HG03045 (cell line): ENCODE measurements around the gene GAL3ST2.
"Not testable (repeated sequence)": the region's sequence is repeated elsewhere in the genome, so short reads cannot be mapped to it uniquely, and the experiment has no call there.

Experiments used
- ATAC-seq: cut with Tn5 transposase; IDR thresholded peaks from one replicate; pipeline ENCODE4 v1.9.1; 2021; ENCODE audit warnings: mild to moderate bottlenecking, moderate library complexity; ENCODE audit not compliant: unreplicated experiment

The GAL3ST2 gene

DNA sequence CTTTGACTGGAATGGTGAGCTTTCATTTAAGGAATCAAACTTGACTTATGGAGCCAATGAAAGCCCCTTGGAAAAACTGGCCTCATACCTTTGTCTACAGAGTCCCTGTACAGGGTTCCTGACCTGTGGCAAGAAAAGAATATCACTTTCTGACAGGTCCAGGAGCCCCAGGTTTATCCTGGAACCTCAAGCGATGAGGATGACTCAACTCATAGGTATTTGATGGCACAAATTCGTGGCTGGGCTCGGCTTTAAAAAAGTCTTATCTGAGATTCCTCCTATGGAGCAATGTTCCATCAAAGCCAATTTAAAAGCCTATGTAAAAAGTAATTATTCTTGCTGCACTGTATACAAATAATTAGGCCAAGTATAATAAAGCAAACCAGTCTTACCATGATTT lies 14.8 kb downstream of the GAL3ST2 start:
- ATAC-seq: not testable (repeated sequence)

DNA sequence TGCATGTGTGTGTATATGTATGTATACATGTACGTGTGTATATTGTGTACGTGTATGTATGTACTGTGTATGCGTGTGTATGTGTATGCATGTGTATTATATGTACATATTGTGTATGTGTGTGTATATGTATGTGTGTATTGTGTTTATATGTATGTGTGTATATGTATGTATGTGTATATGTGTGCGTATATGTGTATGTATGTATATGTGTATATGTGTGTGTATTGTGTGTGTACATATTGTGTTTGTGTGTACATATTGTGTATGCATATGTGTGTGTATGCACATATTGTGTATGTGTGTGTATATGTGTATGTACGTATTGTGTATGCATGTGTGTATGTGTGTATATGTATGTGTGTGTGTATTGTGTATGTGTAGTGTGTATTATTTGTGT lies 16.8 kb downstream of the GAL3ST2 start:
- ATAC-seq: no peak

DNA sequence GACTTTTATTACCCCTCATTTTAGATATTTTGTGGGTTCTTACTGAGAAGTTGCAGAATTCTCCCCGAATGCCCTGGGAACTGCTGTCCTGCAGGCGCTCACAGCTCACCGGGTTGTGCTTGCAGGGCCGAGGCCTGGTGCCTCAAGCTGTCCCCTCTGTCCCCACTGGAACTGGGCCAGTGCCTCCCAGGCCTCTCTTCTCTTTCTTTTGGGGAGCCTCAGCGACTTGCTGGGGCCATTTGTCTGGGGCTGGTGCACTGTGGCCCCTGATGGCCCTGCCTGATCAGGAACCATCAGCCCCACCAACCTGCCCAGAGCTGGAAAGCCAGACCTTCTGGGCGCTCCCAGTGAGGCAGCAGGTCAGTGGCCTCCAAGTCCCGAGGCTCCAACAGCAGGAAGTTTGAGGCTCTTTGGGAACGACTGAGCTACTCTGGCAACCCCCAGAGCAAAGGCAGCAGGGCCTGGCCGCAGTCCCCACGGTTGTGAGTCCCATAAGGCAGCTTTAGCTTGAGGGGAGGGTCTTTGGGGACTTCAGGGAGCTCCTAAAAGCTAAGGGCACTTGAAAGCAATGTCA lies 17.7 kb downstream of the GAL3ST2 start:
- no peak for ATAC-seq

DNA sequence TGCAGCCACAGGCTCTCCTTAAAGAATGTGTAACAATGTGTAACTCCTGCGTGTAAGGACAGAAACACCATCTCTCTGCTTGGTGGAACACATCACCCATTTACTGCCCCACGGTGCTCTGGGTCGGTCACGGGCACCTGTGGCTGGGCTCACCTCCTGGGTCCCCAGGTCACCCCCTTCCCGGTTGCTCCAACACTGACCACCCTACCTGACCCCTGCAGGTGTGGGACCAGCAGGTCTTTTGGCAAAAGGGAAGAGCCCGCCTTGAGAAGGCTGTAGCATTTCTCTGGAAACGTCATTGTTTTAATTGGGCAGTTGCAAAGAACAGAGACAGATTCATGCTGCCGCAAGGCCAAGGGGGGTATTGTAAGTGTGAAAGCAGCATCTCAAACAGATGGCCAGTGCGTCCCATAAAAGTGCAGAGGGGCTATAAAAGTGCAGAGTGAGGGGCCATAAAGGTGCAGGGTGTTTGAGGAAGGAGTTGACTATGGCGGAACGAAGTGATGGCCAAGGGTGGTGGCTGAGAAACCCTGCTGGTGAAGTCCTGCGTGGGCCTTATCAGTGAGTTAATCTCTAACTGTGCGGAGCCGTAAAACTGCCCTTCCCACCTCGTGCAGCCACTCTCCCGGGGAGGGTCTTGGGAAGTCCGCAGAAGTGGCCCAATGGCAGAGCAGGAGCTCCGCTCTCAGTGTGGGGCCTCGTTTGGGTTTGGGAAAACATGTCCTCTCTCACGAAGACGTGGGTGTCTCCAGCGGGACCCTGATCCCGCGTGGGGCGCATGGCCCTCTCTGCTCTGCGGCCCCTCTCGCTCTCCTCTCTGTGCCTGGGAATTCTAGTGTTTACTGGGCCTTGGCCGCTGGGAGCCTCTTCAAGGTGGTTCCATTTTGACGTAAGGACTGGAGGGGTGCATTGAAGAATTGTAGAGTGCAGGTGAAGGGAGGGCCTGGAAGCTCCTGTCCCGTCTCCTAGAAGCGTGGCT lies 18.7 kb downstream of the GAL3ST2 start:
- no peak for ATAC-seq

DNA sequence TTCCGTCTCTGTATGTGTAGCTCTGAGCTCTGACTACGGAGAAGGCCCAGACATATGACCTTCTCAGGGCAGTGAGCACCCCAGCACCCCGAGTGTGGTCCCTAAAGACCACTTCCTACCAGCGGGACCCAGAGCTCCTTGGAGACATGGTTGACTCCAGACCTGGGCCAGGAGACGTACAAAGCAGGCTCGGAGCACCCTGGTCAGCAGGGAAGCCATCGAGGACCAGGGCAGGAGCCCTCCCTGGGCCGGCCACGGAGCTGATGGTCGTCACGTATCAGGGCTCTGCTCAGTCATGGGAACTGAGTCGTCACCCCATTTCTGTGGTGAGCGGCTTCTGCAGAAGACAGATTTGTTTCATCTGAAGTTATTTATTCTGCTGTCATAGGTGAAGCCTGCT lies 19.6 kb downstream of the GAL3ST2 start:
- ATAC-seq: no peak

DNA sequence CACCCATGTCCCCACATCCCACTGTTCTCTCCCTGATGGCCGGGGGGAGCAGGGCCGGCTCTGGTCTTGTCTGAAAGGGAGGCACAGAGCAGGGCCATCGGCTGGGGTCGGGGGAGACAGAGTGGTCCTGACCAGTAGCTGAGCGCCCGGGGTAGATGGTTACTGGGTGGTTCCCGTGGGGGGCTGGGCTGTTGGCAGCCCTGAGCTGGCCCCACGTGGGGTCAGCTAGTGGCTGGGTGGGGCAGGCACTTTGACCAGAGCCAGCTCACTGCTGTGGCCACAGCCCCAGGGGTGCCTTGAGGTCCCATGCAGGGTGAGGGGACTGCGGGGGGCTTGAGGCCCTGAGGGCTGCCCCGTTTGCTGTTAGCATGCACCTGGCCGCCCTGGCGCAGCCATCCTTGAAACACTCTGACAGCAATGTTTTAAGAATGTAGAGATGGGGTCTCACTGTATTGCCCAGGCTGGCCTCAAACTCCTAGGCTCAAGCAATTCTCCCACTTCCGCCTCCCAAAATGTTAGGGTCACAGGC lies 20.1 kb downstream of the GAL3ST2 start:
- ATAC-seq: no peak

DNA sequence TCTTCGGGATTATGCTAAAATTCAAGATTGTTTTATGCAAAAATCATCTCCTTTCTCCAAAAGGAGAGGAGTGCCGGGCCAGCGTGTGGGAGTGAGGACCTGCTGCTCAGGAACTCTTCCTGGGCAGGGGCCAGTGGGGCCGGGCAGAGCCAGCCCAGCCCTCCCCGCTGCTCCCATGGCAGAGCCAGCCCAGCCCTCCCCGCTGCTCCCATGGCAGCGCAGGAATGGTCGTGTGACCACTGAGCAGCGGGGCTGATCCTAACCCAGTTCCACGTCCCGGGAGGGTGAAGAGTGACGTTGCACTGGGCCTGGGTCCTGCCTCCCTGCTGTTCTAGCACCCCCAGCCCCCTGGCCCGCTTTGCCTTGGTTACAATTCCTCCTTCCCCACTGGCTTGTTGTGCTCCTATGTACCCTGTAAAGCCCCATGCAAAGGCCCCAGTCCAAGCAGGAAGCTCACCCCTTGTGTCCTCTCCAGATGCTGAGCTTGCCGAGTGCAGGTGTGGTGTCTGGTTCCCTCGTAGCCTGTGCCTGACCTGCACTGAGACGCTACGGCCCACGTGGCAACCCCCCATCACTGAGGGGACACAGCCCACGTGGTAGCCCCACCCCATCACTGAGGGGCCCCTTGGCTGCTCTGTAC lies 20.9 kb downstream of the GAL3ST2 start:
- ATAC-seq: no peak

DNA sequence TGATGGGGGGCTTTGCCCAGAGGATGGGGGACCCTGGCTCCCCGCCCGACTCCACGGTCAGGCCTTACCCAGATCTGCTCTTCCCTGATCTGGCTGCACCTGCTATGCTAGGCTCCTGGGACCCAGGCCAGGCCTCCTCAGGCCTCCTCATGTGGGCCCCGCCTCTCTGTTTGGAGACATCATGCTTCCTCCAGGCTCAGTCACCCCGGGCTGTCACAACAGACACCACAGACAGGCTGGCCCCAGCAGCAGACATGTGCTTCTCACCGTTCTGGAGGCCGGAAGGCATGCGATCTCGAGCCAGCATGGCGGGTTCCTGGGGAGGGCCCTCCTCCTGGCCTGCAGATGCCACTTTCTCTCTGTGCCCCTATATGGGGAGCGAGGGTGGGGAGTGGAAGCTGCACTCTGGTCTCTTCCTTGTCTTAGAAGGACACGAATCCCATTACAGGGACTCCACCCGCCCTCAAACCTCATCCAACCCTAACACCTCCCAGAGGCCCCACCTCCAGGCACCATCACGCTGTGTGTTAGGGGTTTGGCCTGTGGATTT lies 21.5 kb downstream of the GAL3ST2 start:
- no peak for ATAC-seq

DNA sequence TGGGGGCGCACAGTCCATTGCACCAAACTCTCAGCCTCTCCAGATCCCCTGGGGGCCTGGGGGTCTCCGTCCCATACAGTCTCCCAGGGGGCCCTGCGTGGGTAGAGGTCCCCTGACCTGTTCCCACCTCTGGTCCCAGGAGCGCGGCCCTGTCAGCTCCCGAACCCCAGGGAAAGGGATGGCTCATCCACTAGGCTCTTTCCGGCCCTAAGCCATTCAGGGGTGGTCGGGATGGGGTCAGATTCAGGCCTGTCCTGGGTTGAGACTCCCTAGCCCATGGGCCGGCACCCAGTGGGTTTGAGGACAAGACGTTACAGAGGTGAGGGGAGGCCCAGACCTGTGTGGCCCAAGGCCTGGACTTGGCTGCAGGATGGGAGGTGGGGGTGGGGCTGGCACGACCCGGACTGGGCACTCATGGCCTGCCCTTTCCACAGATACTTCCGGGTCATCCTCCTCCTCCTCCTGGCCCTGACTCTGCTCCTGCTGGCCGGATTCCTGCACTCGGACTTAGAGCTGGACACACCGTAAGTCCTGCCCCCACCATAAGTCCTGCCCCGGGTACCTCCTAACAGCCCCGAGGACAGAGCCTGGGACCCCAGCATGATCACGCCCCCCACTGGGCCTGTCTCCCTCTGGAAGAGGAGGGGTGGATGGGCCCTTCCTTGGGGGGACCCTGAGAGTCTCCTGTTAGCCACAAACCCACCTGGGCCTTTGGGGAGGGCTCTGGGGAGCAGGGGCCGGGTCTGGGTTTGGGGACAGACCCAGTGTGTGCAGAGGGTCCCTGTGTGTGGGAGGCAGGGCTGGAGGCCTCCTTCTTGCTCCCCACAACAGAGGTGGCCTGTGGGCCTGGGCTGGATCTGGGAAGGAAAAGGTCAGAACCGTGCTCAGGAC lies 22.3 kb downstream of the GAL3ST2 start:
- no peak for ATAC-seq

DNA sequence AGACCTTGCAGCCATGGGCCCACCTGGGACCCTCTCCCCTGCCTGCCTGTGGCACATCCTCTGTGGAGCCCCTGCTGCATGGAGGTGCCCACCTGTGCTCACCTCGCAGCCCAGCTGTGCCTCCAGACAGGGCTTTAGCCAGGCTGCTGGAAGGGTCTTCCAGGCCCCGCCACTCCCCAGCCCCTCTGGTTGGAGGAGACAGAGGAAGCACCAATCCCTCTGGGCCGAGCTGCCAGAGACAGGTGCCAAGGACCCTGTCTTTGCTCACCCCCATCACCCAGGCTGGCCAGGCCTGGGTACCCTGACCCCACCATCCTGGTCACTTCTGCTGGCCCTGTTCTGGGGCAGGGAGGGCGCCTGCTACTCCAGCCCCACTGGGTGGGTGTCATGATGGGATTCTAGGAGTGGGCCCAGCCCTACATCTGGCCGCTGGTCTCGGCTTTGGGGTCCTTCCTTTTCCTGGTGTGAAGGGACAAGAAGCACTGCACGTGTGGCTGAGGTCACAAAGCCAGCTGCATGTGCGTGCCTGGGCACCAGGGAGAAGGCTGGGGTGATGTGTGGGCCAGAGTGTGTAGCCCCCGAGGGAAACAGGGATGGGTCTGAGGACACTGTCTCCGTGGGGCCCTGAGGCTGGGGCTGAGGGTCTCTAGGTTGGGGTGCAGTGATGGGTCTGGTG lies 23.0 kb downstream of the GAL3ST2 start:
- no peak for ATAC-seq

DNA sequence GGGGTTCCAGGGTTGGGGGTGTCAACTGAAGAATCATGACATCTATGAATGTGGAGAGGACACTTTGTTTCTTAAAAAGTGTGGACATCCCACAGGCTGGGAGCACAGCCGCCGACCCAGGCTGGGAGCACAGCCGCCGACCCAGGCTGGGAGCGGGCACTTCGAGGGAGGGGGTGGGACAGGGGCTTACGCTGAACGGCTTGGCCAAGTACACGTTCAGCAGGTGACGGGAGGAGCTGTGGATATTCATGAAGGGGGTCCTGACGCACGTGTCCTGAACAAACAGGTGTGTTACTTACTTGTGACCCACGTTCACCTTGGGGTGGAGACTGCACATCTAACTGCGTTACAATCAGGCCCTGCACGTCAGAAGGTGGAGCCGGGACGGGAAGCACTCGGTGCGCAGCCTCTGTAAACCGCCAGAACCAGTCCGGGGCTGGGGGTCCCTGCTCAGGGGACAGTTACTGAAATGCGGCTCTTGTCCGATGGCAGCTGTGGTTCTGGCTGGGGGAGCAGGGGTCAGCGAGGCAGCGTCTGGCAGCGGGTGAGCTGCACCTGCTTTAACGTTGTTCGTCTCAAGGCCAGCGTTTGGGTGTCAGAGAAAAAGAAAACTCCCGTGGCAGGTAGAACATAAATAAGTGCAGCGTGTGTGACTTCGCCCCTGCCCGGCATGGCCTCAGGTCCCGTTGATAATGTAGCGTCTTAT lies 23.7 kb downstream of the GAL3ST2 start:
- not testable (repeated sequence) for ATAC-seq

DNA sequence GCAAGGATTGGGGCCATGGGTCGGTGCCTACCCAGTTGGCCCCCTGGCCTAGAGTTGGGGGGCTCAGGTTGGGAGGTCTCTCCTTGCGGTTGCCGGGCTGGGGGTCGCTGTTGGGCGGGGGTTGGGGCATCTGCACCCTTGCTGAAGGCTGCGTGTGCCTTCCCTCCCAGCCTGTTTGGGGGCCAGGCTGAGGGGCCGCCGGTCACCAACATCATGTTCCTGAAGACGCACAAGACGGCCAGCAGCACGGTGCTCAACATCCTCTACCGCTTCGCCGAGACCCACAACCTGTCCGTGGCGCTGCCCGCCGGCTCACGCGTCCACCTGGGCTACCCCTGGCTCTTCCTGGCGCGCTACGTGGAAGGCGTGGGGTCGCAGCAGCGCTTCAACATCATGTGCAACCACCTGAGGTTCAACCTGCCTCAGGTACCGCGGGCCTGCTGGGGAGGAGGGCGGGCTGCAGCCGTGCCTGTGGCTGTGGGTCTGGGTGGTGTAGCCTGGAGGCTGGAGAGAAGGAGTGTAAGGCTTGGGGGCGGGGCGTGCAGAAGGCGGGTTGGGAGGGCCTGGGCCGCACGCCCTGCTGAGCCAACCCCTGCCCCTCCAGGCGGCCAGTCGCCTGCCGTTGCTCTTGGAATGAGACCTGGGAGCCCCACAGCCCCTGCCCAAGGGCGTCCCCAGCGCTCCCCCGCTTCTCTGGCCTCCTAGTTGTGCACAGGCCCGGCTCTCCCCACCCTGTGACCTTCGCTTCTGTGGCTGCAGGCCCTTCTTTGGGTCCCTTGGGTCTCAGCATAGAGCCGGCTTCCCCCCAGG lies 25.2 kb downstream of the GAL3ST2 start:
- no peak for ATAC-seq

DNA sequence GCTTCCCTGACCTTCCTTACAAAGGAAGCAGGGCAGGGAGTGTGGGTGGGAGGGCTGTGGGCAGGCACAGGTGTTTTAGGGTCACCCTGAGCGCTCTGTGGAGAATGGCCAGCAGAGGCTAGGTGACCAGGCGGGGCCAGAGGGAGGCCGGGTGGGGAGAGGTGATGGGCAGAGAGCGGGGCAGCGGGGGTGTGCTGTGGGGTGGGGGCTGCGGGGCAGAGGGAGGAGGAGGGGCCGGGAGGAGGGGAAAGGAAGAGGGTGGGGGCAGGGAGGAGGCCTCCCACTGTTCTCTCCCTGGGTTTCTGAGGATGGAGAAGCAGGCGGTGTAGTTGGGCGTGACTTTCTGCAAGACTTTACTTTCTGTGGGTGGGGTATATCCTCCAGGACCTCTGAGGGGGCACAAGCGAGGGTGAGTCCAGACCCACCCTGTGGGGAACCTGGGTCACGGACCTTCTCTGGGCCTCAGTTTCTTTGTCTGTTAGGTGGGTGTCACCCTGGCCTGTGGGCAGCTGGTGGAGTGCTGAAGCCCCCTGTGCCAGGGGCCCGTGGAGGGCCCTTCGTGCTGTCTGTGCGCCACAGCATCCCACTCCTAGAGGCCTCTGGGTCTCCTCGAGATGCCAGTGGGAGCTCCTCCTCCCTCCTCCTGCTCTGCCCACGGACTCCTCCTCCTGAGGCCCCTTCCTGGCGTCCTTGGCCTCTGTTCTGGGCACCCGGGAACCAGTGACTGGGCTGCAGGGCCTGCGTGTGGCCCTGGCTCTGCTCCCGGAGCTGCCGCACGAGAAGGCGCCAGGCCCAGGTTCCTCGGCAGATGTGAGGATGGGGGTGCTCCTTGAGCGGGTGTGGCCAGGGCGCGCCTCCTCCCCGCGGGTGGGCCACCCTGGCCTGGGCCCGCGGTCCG lies 26.0 kb downstream of the GAL3ST2 start:
- no peak for ATAC-seq

DNA sequence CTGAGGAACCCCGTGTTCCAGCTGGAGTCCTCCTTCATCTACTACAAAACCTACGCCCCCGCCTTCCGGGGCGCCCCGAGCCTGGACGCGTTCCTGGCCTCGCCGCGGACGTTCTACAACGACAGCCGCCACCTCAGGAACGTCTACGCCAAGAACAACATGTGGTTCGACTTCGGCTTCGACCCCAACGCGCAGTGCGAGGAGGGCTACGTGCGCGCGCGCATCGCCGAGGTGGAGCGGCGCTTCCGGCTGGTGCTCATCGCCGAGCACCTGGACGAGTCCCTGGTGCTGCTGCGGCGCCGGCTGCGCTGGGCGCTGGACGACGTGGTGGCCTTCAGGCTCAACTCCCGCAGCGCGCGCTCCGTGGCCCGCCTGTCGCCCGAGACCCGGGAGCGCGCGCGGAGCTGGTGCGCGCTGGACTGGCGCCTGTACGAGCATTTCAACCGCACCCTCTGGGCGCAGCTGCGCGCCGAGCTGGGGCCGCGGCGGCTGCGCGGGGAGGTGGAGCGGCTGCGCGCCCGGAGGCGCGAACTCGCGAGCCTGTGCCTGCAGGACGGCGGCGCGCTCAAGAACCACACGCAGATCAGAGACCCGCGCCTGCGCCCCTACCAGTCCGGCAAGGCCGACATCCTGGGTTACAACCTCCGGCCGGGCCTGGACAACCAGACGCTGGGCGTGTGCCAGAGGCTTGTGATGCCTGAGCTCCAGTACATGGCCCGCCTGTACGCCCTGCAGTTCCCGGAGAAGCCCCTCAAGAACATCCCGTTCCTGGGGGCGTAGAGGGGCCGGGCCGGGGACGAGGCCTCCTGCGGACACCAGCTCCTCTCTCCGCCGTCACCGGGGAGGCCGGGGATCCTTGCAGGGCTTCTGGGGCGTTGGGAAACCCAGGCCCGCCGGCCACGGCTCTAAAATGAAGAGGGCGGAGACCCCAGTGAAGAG lies 27.0 kb downstream of the GAL3ST2 start:
- no peak for ATAC-seq

DNA sequence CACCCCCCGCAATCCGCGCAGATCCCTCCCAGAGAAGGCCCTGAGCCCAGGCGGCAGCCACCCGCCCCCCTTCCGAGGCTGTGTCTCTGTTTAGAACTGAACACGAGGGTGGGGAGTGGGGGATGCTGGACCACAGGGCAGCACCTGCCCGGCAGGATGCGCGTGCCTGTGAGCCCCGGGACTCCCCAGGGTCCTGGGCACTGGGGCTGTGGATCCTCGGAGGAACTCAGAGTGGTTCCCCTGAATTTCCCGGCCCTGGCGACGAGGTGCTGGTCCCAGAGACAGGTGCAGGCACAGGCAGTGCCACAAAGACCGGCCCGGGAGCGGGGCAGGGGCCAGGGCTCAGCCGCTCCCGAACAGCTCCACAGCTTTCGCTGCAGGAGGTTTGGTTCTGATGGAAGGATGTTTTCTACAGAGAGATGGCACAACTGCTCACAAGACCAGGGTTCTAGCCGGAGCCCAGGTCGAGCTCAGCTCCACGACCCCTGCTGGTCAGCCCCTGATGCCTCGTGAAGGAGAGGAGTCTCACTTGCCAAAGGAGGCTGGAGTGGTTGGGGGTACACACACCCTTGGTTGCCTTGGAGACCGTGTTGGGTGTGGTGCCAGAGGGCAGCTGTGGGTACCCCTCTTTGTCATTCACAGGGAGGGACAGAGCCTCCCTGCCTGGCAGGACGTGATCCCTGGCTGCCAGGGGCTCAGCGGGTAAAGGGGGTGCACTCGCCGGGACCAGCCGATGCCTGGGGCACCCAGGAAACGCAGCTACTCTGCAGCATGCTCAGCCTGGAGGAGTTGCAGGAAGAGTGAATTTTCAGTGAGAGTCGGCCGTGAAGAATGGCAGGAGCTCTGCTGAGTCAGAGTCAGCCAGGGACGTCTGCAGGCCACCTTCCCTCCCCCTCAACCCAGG lies 28.0 kb downstream of the GAL3ST2 start:
- no peak for ATAC-seq
